CD1c-positive myeloid dendritic cell (primary cell): Measurements from ENCODE around the gene CYP24A1.
A peak's percentile ranks its signal among the peaks of the same experiment; 100 is the strongest.

ENCODE experiments used
- DNase-seq: peaks from one replicate; pipeline ENCODE4 v3.0.0-alpha.2; 2016; ENCODE audit errors: extremely low spot score

The CYP24A1 gene

DNA sequence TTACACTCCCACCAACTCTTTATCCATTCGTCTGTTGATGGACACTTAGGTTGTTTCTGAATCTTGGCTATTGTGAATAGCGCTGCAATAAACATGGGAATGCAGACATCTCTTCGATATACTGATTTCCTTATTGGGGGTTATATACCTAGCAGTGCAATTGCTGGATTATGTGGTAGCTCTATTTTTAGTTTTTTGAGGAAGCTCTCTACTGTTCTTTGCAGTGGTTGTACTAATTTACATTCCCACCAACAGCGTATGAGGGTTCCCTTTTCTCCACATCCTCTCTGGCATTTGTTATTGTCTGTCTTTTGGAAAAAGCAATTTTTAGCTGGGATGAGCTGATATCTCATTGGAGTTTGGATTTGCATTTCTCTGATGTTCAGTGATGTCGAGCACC, 29.5 kb upstream of the CYP24A1 start:
- DNase-seq, result peak; percentile 17

DNA sequence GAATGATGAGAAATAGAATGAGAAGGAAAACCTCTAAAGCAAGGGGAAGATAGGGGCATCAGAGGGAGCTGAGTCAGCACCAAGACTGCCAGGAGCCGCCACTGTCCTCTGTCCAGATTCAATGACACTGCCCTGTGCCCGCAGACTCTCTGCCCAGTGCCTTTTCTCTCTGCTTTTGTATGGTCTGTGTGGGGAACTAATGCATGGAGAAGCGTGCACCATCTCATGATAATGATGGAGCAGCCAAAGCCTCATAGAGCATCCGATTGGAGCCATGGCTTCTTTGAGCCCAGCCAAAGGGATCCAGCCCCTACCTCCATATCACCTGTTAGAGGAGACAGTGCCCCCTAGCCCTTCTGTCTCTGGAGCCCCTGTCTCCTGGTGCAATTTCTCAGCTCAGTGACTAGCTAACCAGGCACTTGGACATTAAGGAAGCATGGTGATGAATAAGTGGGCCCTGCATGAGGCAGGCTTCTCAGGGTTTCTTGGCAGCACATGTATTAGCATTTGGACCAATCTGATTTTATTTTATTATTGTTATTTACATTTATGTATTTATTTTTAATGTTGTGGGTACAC, 27.6 kb upstream of the CYP24A1 start:
- no peak for DNase-seq

GRCh38 chr20:54200487-54201267, 26.9 kb upstream of the CYP24A1 start:
- no peak for DNase-seq

- DNase-seq, result peak; percentile 83
Measured at GRCh38 chr20:54199721-54200176, 26.0 kb upstream of the CYP24A1 start.

DNA sequence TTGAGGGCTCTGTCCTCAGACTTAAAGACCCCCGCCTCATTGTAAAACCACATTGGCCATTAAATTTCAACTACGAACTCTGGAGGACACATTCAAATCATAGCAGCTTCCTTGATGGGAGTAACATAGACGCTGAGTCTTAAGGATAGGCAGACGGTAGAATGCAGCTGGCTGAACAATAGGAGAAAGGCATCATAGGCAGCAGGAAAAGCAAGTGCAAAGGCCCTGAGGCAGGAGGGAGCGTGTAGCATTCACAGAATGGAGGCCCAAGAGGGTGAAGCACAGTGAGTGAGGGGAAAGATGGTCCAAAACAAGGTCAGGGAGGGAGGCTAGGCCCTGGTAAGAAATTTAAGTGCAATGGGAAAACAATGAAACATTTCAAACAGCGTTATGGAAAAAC, 25.5 kb upstream of the CYP24A1 start:
- DNase-seq, result no peak

DNA sequence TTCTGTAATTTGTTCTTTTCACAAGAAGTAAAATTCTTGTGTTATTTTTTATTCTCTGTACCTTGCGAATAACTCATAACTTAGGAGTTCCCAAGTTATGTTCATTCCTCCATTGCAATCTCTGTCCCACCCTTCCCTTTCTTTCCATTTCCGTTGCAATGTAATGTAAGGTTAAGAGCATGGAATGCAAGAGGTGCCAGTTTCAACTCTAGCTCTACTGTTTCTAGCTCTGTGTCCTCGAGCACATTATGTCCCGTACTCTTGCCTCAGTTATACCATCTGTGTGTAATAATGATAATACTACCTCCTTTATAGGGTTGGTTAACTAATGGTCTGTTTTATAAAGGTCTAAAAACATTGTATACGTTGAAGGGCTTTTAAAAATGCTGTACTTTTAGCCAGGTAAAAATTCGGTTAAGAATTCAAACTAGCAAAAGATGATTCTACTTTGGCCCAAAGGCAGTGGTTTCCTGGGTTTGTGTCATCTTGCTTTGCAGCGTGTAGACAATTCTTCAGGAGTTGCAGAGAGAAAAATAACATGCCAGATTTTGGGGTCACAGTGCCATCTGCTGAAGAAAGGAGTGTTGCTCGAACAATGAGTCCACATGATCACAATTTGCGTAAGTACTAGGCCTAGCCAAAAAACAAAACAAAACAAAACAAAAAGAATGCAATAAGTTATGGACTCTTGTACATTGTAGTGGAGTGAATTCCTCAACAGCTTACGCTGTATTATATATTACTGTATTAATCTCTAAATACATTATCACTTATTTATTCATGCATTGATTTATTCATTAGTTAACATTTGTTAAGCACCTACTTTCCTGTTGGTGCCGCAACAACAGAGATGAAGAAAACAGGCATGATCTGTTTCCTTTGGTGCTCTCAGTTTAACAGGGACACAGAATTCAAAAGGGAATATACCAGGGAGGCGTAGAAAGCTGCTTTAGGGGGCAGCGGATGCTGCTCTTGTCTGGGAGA, 24.1 kb upstream of the CYP24A1 start:
- peak; percentile 28 for DNase-seq

DNA sequence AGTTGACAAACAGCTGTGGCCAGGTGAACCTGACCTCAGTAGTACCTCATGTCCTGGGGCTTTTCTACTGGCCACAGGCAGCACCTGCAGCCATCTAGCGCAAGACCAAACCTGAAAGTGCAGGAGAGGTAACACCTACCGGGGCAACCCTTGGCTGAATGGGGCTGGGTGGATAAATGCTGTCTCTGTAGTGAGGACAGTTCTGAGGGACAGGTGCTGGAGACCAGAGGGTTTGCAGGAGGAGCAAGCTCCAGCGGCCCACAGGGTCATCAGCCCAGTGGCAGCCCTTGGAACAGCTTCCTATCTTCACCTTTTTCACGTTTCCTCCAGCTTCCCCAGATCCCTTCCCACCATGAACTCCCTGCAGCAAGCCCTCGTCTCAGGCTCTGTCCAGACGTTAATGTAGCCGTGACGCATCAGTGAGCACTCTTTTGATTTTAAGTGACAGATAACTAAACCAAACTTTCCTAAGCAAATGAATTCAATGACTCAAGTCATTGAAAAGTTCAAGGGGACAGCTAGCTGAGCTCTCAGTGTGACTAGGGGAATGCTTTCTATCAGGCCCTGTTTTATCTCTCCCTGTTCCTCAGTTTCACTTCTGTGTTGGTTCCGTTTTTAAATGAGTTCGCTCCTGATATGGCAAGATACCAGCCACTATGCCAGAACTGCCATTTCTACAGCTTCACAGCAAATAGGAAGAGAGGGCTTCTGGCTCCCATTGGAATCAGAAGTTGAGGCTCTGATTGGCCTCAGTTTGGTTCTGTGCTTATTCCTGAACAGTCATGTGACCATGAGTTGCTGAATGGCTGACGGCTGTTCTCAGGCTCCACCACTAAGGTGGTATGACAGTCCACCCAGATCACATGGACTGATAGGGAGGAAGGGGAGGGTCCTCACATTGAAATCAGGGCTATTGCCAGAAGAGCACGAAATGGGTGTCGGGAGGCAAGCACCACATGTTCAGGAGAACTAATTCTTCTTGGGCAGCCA, 22.0 kb upstream of the CYP24A1 start:
- DNase-seq, result peak; percentile 4

GRCh38 chr20:54194724-54195438, 21.1 kb upstream of the CYP24A1 start:
- no peak for DNase-seq

GRCh38 chr20:54193817-54194216, 20.0 kb upstream of the CYP24A1 start:
- no peak for DNase-seq

GRCh38 chr20:54190217-54190616, 16.4 kb upstream of the CYP24A1 start:
- no peak for DNase-seq

GRCh38 chr20:54189630-54190029, 15.8 kb upstream of the CYP24A1 start:
- DNase-seq, result no peak

GRCh38 chr20:54188132-54188849, 14.5 kb upstream of the CYP24A1 start:
- no peak for DNase-seq

DNA sequence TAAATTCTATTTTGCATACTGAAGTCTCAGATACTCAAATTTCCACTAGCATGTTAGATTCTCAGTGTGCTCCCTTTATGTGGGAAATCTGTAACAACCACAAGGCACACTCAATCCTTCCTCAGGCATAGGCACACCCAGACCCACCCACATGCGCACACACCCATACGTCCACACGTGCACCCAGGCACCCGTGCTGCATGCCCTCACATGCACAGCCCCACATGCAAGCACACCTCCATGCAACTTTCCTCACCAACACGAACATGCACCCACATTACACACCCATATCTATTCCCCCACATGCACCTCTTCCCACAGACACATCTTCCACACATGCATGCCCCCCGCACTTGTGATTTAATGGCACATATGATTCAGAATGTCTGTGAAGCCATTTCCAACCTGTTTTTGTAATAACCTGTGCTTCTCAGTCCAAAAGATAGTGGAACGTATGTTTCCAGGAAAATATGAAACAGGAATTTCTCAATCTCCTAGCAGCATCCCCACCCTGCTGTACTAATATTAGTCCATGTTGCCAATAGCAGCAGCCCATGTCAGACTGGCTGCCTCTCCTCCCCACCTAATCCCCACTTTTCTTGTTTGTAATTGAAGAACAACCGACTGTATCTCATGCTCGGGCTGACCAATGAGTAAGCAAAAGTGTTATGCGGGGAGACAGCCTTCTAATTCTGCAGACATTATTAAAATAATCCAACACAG, 11.3 kb upstream of the CYP24A1 start:
- DNase-seq, result no peak

DNA sequence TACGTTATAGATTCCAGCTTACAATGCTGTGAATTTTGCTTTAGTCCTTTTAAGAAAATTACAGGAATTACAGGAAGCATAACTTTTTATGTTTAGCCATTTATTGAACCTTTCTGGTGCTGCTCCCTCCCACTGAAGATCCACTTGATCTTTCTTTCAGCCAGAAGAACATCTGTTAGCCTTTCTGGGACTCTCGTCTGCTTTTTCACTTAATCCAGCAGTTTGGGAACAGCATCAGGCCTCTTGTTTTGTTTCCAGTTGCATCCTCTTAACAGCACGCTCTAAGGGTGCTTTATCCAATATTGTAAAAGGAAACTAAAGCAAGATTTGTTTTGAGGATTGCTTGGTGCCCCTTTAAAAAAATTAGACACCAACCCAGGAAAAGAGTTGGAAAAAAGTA, 10.3 kb upstream of the CYP24A1 start:
- DNase-seq, result no peak

- DNase-seq, result no peak
Measured at GRCh38 chr20:54180931-54181330, 7.1 kb upstream of the CYP24A1 start.

DNA sequence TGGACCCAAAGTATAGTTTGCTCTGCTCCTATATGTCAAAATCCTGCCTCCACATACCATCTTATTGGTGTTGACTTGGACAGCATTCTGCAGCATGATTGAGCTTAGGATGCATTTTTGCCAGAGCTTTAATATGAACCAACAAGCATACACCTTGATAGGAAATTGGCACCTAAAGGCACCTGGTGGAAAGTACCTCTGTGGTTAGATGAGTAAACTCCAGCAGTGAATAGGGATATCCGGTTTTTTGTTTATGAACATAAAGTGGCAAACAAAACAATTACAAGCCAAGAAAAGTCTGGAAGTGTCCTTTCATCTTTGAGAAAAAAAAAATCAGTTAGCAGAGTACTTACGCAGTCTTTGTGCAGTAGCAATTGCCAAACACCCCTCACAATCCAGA, 6.2 kb upstream of the CYP24A1 start:
- DNase-seq, result no peak

GRCh38 chr20:54178256-54178655, 4.5 kb upstream of the CYP24A1 start:
- DNase-seq, result no peak

DNA sequence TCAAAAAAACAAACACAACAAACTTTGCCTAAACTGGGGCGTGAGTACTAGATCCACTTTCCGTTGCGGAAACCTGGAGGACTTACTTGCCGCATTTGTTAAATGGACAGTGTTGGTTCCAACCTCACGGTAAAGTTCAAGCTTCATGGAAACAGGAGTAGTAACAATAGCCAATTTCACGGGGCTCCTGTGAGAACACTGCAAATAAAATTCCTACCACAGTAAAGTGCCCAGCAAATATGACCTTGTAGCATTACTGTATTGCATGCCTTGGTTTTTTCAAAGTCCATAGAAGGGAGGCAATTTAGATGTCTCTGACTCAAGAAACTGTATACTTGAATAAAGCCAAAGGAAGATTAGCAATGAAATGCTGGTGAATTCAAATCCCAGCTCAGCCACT, 3.6 kb upstream of the CYP24A1 start:
- no peak for DNase-seq

DNA sequence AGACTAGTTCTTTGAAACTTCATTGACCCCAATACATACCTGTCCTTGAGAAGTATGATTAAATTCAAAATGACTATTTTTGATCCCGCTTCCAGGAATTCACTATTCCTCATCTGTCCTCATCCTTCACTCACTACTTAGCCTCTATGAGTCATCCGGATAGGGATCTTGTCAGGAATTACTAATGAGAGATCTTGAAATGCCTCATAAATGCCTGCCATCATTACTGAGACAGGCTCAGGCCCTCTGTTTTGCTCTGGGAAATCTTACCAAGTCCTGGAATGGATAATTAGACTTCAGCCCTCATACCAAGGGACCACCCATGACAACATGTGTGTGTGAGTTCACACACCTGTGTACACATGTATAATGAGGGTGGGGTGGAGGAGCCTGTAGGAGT, 2.8 kb upstream of the CYP24A1 start:
- DNase-seq, result no peak
